Endometrial microvascular endothelial cells (primary cell): ENCODE data around the gene DDHD1. TPM values are rescaled to one million over a fixed set of nuclear protein-coding genes. Genes with fewer than 3 reads are reported as not detected.

Experiments used
- in situ Hi-C: cut with HindIII; loops from 2 replicates; pipeline ENCODE4 v1.10.0; 2017; ENCODE audit warnings: low sequenced_read_pairs, low pct_unique_long_range_greater_than_20kb; ENCODE audit errors: inconsistent ontology term
- total RNA-seq: library from RNA; depleted of rRNA; stranded (reverse); fragments of >200 nt; gene quantifications from one replicate; pipeline ENCODE4 v1.2.3, GENCODE V29; 2015; ENCODE audit errors: inconsistent ontology term

Gene DDHD1
- total RNA-seq, 1 donor from 2014 or later = 11.2 TPM

GRCh38 chr14:53011053-53011462 lies 142.1 kb downstream of the DDHD1 start:
- in situ Hi-C loops = no loop called here

GRCh38 chr14:53010193-53011040 lies 142.7 kb downstream of the DDHD1 start:
- in situ Hi-C loops = no loop called here

GRCh38 chr14:53006931-53007562 lies 146.1 kb downstream of the DDHD1 start:
- in situ Hi-C loops = no loop called here

GRCh38 chr14:53004976-53005375 lies 148.1 kb downstream of the DDHD1 start:
- in situ Hi-C loops = no loop called here

GRCh38 chr14:53003776-53004175 lies 149.3 kb downstream of the DDHD1 start:
- in situ Hi-C loops = no loop called here

- in situ Hi-C loops = no loop called here
Observed at GRCh38 chr14:53002576-53002975, 150.5 kb downstream of the DDHD1 start.

- in situ Hi-C loops = no loop called here
Observed at GRCh38 chr14:53001787-53002378, 151.2 kb downstream of the DDHD1 start.

GRCh38 chr14:52998376-52999015 lies 154.6 kb downstream of the DDHD1 start:
- in situ Hi-C loops = no loop called here

- in situ Hi-C loops = no loop called here
Observed at GRCh38 chr14:52996493-52996892, 156.6 kb downstream of the DDHD1 start.

GRCh38 chr14:52995998-52996397 lies 157.1 kb downstream of the DDHD1 start:
- in situ Hi-C loops = no loop called here

- in situ Hi-C loops = no loop called here
Observed at GRCh38 chr14:52992236-52992870, 160.8 kb downstream of the DDHD1 start.

- in situ Hi-C loops = no loop called here
Observed at GRCh38 chr14:52988139-52988538, 165.0 kb downstream of the DDHD1 start.

- in situ Hi-C loops = no loop called here
Observed at GRCh38 chr14:52987514-52987913, 165.6 kb downstream of the DDHD1 start.

GRCh38 chr14:52987042-52987441 lies 166.1 kb downstream of the DDHD1 start:
- in situ Hi-C loops = no loop called here

Other genes starting within 250 kb of the DDHD1 start
- gene FERMT2, start 202.3 kb downstream of the DDHD1 start, total RNA-seq = 104 TPM